SU-DHL-6 (cell line): Measurements from ENCODE around the gene FAU.

Experiments
- H2AFZ ChIP-seq: fragments of 200-600 bp; sonication (generic); 2 replicates; pipeline ENCODE4 v1.6.1; 2014; ENCODE audit warnings: low read depth, mild to moderate bottlenecking, moderate library complexity, mixed read lengths, antibody characterized with exemption, low read length; ENCODE audit not compliant: severe bottlenecking
- H3F3A ChIP-seq: fragments of 200-600 bp; shearing (Covaris generic); 2 replicates; pipeline ENCODE4 v1.6.0; 2016; ENCODE audit warnings: antibody characterized with exemption, mild to moderate bottlenecking; ENCODE audit not compliant: insufficient read depth
- H3K27ac ChIP-seq: fragments of 200-600 bp; sonication (generic); 2 replicates; pipeline ENCODE4 v1.5.1; 2016; ENCODE audit warnings: low read depth, mild to moderate bottlenecking, low read length, moderate library complexity, mixed read lengths
- H3K27me3 ChIP-seq: fragments of 200-600 bp; sonication (generic), shearing (Covaris generic); 2 replicates; pipeline ENCODE4 v1.6.0; 2014; ENCODE audit warnings: mild to moderate bottlenecking, low read length
- H3K36me3 ChIP-seq: fragments of 200-600 bp; sonication (generic); 2 replicates; pipeline ENCODE4 v1.6.1; 2014; ENCODE audit warnings: mild to moderate bottlenecking, low read length, mixed read lengths
- H3K4me2 ChIP-seq: fragments of 300-600, 200-600 bp; shearing (Covaris generic), sonication (generic); 2 replicates; pipeline ENCODE4 v1.6.0; 2014; ENCODE audit warnings: low read length, low read depth, mild to moderate bottlenecking; ENCODE audit not compliant: poor library complexity, severe bottlenecking
- H3K4me3 ChIP-seq: fragments of 200-600 bp; sonication (generic); 2 replicates; pipeline ENCODE4 v1.5.1; 2014; ENCODE audit warnings: antibody characterized with exemption, low read length, mild to moderate bottlenecking, mixed read lengths; ENCODE audit not compliant: insufficient read depth, poor library complexity, severe bottlenecking
- H3K79me2 ChIP-seq: fragments of 200-600 bp; sonication (generic); 2 replicates; pipeline ENCODE4 v1.6.1; 2014; ENCODE audit warnings: mild to moderate bottlenecking, low read length, moderate library complexity; ENCODE audit not compliant: insufficient read depth
- H3K9ac ChIP-seq: fragments of 200-600 bp; sonication (generic); 2 replicates; pipeline ENCODE4 v1.7.0; 2014; ENCODE audit warnings: mild to moderate bottlenecking, low read length
- H3K9me2 ChIP-seq: fragments of 200-600 bp; sonication (generic); replicated peaks from 2 replicates; pipeline ENCODE4 v1.6.1; 2014; ENCODE audit warnings: low read length; ENCODE audit not compliant: insufficient read depth
- H3K9me3 ChIP-seq: fragments of 200-600 bp; sonication (generic); 2 replicates; pipeline ENCODE4 v1.6.1; 2014; ENCODE audit warnings: low read length, mixed read lengths; ENCODE audit not compliant: insufficient read depth
- H4K20me1 ChIP-seq: fragments of 200-600 bp; sonication (generic); 2 replicates; pipeline ENCODE4 v1.6.1; 2014; ENCODE audit warnings: low read depth, mild to moderate bottlenecking, antibody characterized with exemption, low read length, moderate library complexity, mixed read lengths
- CTCF ChIP-seq: fragments of 200-600 bp; sonication (generic); IDR thresholded peaks from one replicate; pipeline ENCODE4 v1.5.1; 2017; ENCODE audit warnings: antibody characterized with exemption, mild to moderate bottlenecking, low read length, moderate library complexity; ENCODE audit not compliant: insufficient read depth, poor library complexity, severe bottlenecking
- EZH2phosphoT487 ChIP-seq: fragments of 200-600 bp; sonication (generic), shearing (Covaris generic); conservative IDR thresholded peaks from 2 replicates; pipeline ENCODE4 v1.6.1; 2018; ENCODE audit warnings: mild to moderate bottlenecking, antibody characterized with exemption, low read length, moderate library complexity, mixed read lengths

FAU gene

GRCh38 chr11:65089621-65090020 is 32.3 kb downstream of the FAU start:
- Histone ChIP-seq H3K9me2 (no peaks in the 10 kb centered on the region), H3K27me3 (no peaks in the 10 kb centered on the region), H3K36me3 (no peaks in the 10 kb centered on the region), H3K9ac (no peak overlapping the region), H3K79me2 (peaks cover 10% of the 10 kb centered on the region), H2AFZ (no peak overlapping the region), H3K4me2 (no peak overlapping the region), H4K20me1 (no peaks in the 10 kb centered on the region), H3K27ac (no peak overlapping the region), H3K9me3 (no peaks in the 10 kb centered on the region), H3F3A (peaks cover 9% of the 10 kb centered on the region; the same call in 1 of the 2 replicates), H3K4me3 (no peak overlapping the region)
- TF ChIP-seq EZH2phosphoT487 (no peak), CTCF (no peak)

DNA sequence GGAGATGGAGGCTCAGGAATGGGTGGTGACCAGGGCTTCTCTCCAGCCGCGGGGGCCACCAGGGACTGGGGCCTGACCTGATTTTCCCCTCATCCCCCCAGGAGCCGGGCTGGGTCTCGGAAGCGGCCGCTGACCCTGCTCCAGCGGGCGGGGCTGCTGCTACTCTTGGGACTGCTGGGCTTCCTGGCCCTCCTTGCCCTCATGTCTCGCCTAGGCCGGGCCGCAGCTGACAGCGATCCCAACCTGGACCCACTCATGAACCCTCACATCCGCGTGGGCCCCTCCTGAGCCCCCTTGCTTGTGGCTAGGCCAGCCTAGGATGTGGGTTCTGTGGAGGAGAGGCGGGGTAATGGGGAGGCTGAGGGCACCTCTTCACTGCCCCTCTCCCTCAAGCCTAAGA is 34.1 kb downstream of the FAU start:
- no peak for TF ChIP-seq EZH2phosphoT487
- no peak for TF ChIP-seq CTCF
- Histone ChIP-seq H3K79me2 (peaks cover 24% of the 10 kb centered on the region), H3K9me3 (no peaks in the 10 kb centered on the region), H3K4me2 (no peak overlapping the region), H3K9ac (no peak overlapping the region), H3K4me3 (no peak overlapping the region), H4K20me1 (no peaks in the 10 kb centered on the region), H2AFZ (no peak overlapping the region), H3K27me3 (no peaks in the 10 kb centered on the region), H3K36me3 (0 out of 2 replicates have a peak, but pooled peaks cover 2% of the 10 kb centered on the region), H3K27ac (no peak overlapping the region), H3K9me2 (no peaks in the 10 kb centered on the region), H3F3A (peaks cover 5% of the 10 kb centered on the region; the same call in 1 of the 2 replicates)

DNA sequence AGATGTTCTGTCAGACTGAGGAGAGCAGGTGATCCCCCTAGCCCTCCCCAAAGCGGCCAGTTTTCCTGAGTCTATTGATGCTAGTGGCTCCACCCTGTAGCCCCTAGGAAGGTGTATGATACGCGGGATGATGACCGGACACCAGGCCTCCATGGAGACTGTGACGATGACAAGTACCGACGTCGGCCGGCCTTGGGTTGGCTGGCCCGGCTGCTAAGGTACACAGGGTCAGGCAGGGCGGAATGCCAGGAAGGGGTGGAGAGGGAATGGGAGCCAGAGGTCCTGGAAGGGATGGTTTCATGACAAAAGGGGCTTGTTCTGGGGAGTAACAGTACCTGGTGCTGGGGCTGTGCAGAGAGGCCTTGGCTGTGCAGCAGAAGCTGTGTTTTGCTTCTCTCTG is 34.7 kb downstream of the FAU start:
- Histone ChIP-seq H3K36me3 (peaks cover 3% of the 10 kb centered on the region; the same call in 1 of the 2 replicates), H3K9ac (no peak overlapping the region), H2AFZ (no peak overlapping the region), H3K79me2 (peaks cover 30% of the 10 kb centered on the region), H3K9me2 (no peaks in the 10 kb centered on the region), H3K27ac (no peak overlapping the region), H3K27me3 (no peaks in the 10 kb centered on the region), H3K4me2 (no peak overlapping the region), H3K4me3 (no peak overlapping the region), H3K9me3 (no peaks in the 10 kb centered on the region), H4K20me1 (no peaks in the 10 kb centered on the region), H3F3A (peaks cover 4% of the 10 kb centered on the region; the same call in 1 of the 2 replicates)
- no peak for TF ChIP-seq CTCF
- no peak for TF ChIP-seq EZH2phosphoT487
